Neuronal stem cell (in vitro differentiated cells): Measurements from ENCODE around the gene SMPD3.

ENCODE experiments used
- DNase-seq: peaks from one replicate; pipeline ENCODE4 v3.0.0-alpha.2; 2013; ENCODE audit warnings: low spot score
- H2AFZ ChIP-seq: one replicate; pipeline ENCODE4 v1.6.1; 2013; ENCODE audit warnings: mild to moderate bottlenecking, low read length, inconsistent platforms
- H2AK5ac ChIP-seq: 2 replicates; pipeline ENCODE4 v1.6.1; 2013; ENCODE audit warnings: low read depth, mild to moderate bottlenecking, inconsistent platforms, low read length, moderate library complexity, mixed read lengths
- H2BK120ac ChIP-seq: 2 replicates; pipeline ENCODE4 v1.6.1; 2013; ENCODE audit warnings: low read depth, mild to moderate bottlenecking, inconsistent platforms, low read length, moderate library complexity, mixed read lengths
- H2BK12ac ChIP-seq: one replicate; pipeline ENCODE4 v1.6.1; 2013; ENCODE audit warnings: low read length, inconsistent platforms
- H2BK15ac ChIP-seq: 2 replicates; pipeline ENCODE4 v1.6.1; 2013; ENCODE audit warnings: mild to moderate bottlenecking, low read length, inconsistent platforms, mixed read lengths
- H2BK5ac ChIP-seq: one replicate; pipeline ENCODE4 v1.6.1; 2013; ENCODE audit warnings: inconsistent platforms, mild to moderate bottlenecking, low read length, moderate library complexity
- H3K14ac ChIP-seq: one replicate; pipeline ENCODE4 v1.6.1; 2013; ENCODE audit warnings: low read length, inconsistent platforms
- H3K18ac ChIP-seq: 2 replicates; pipeline ENCODE4 v1.6.1; 2013; ENCODE audit warnings: low read length, inconsistent platforms
- H3K23ac ChIP-seq: 2 replicates; pipeline ENCODE4 v1.6.1; 2013; ENCODE audit warnings: low read depth, mild to moderate bottlenecking, mixed read lengths, low read length, inconsistent platforms; ENCODE audit not compliant: poor library complexity
- H3K27ac ChIP-seq: replicated peaks from 3 replicates; pipeline ENCODE4 v1.5.1; 2013; ENCODE audit warnings: low read length, inconsistent platforms
- H3K27me3 ChIP-seq, 3 experiments: 2 replicates each; pipeline ENCODE4 v1.6.1; 2013; ENCODE audit warnings: low read length in 3 of 3, mild to moderate bottlenecking in 2 of 3, inconsistent platforms in 1 of 3, low read depth in 1 of 3, mixed read lengths in 1 of 3, moderate library complexity in 1 of 3; ENCODE audit not compliant: control insufficient read depth in 3 of 3, insufficient read depth in 3 of 3
- H3K36me3 ChIP-seq, 2 donors: replicated peaks in 1 of 2; 2 replicates each; pipeline ENCODE4 v1.6.1; 2013; ENCODE audit warnings: low read length in 2 of 2; ENCODE audit not compliant: control insufficient read depth in 2 of 2, insufficient read depth in 2 of 2
- H3K4ac ChIP-seq: 2 replicates; pipeline ENCODE4 v1.6.1; 2013; ENCODE audit warnings: inconsistent platforms, mild to moderate bottlenecking, low read length, moderate library complexity
- H3K4me1 ChIP-seq, 2 donors: 1 replicate in 1 of 2; 2 replicates in 1 of 2; pipeline ENCODE4 v1.6.1; 2013; ENCODE audit warnings: low read length in 2 of 2, low read depth in 1 of 2; ENCODE audit not compliant: control insufficient read depth in 2 of 2, insufficient read depth in 1 of 2
- H3K4me2 ChIP-seq: one replicate; pipeline ENCODE4 v1.6.1; 2013; ENCODE audit warnings: mild to moderate bottlenecking, low read length, inconsistent platforms; ENCODE audit not compliant: insufficient read depth, poor library complexity, severe bottlenecking
- H3K4me3 ChIP-seq, 2 donors: 2 replicates each; pipeline ENCODE4 v1.5.1; 2013; ENCODE audit warnings: low read length in 2 of 2, mild to moderate bottlenecking in 2 of 2, inconsistent platforms in 1 of 2, moderate library complexity in 1 of 2
- H3K79me1 ChIP-seq: one replicate; pipeline ENCODE4 v1.6.1; 2013; ENCODE audit warnings: low read depth, mild to moderate bottlenecking, inconsistent platforms, low read length, moderate library complexity
- H3K9ac ChIP-seq: one replicate; pipeline ENCODE4 v1.6.1; 2013; ENCODE audit warnings: mild to moderate bottlenecking, low read depth, low read length, inconsistent platforms; ENCODE audit not compliant: poor library complexity
- H3K9me3 ChIP-seq, 2 donors: replicated peaks in 1 of 2; 2 replicates each; pipeline versions ENCODE3 to v1.6.1; 2013; ENCODE audit warnings: low read length in 2 of 2, mild to moderate bottlenecking in 2 of 2, inconsistent platforms in 1 of 2, low read depth in 1 of 2, mixed read lengths in 1 of 2, moderate library complexity in 1 of 2; ENCODE audit not compliant: control insufficient read depth in 2 of 2, insufficient read depth in 1 of 2
- H4K8ac ChIP-seq: one replicate; pipeline ENCODE4 v1.6.1; 2013; ENCODE audit warnings: low read depth, mild to moderate bottlenecking, inconsistent platforms, low read length, moderate library complexity
- H4K91ac ChIP-seq: one replicate; pipeline ENCODE4 v1.6.1; 2013; ENCODE audit warnings: low read length, low read depth, mild to moderate bottlenecking, inconsistent platforms; ENCODE audit not compliant: poor library complexity
- WGBS, 2 donors: extraction: QIAGEN DNeasy Blood & Tissue Kit; methylation state at CpG; one replicate each; pipeline ENCODE4 v1.1.7; 2013; ENCODE audit warnings: missing lambda C conversion rate in 2 of 2, mixed read lengths in 1 of 2; ENCODE audit not compliant: insufficient read length in 2 of 2, insufficient replicate concordance in 1 of 2; ENCODE audit errors: extremely low coverage in 2 of 2; 5-methylcytosine and 5-hydroxymethylcytosine counted together

Gene SMPD3

GRCh38 chr16:68478526-68479250 is 30.4 kb upstream of the SMPD3 start:
- Histone ChIP-seq H2BK15ac (no peak overlapping the region), H3K14ac (no peak overlapping the region)

GRCh38 chr16:68475071-68475470 is 26.8 kb upstream of the SMPD3 start:
- Histone ChIP-seq H3K18ac (no peak overlapping the region), H3K14ac (no peak overlapping the region), H4K8ac (no peak overlapping the region), H4K91ac (no peak overlapping the region), H3K4me1 (peaks cover 0 to 8% of the 10 kb centered on the region in 2 donors), H3K27ac (no peak overlapping the region), H2BK15ac (no peak overlapping the region), H3K4me3 (no peak overlapping the region), H3K79me1 (no peaks in the 10 kb centered on the region), H3K27me3 (peaks cover 0 to 21% (median 0%) of the 10 kb centered on the region in 3 experiments), H2AK5ac (no peak overlapping the region), H2BK5ac (no peak overlapping the region), H3K4ac (no peak overlapping the region), H2BK120ac (no peak overlapping the region), H2BK12ac (no peak overlapping the region), H3K4me2 (no peak overlapping the region), H3K9me3 (peaks cover 0 to 6% of the 10 kb centered on the region in 2 donors), H3K36me3 (no peaks in the 10 kb centered on the region), H2AFZ (no peak overlapping the region), H3K23ac (no peak overlapping the region), H3K9ac (no peak overlapping the region)
- WGBS, 2 donors, result no CpG with 5 or more reads among the region's 4 CpGs
- no peak for DNase-seq

More at GRCh38 chr16:68478526-68479250, 30.4 kb upstream of the SMPD3 start:
- Histone ChIP-seq H3K9ac (no peak overlapping the region), H3K4ac (no peak overlapping the region), H2BK12ac (no peak overlapping the region), H3K4me3 (no peak overlapping the region), H3K27me3 (no peaks in the 10 kb centered on the region), H2AFZ (no peak overlapping the region), H3K9me3 (peaks cover 0 to 2% of the 10 kb centered on the region in 2 donors), H2AK5ac (no peak overlapping the region), H3K27ac (peak overlapping the region; percentile 56), H2BK120ac (no peak overlapping the region), H3K79me1 (no peaks in the 10 kb centered on the region), H3K4me1 (peaks cover 0 to 8% of the 10 kb centered on the region in 2 donors), H3K18ac (no peak overlapping the region), H4K8ac (no peak overlapping the region), H3K23ac (no peak overlapping the region), H3K4me2 (no peak overlapping the region), H2BK5ac (no peak overlapping the region), H4K91ac (no peak overlapping the region), H3K36me3 (no peaks in the 10 kb centered on the region)
- no peak for DNase-seq
- no CpG with 5 or more reads among the region's 2 CpGs for WGBS, 2 donors

GRCh38 chr16:68473358-68474070 is 25.2 kb upstream of the SMPD3 start:
- DNase-seq, result no peak
- WGBS, 2 donors, result no CpG with 5 or more reads among the region's 7 CpGs

GRCh38 chr16:68472581-68472980 is 24.3 kb upstream of the SMPD3 start:
- no peak for DNase-seq
- H3K23ac ChIP-seq, result no peak overlapping the region
- peak overlapping the region in 1 of 2 donors; percentile 31 for H3K4me3 ChIP-seq
- no peak overlapping the region for H3K18ac ChIP-seq
- no peak overlapping the region for H2BK5ac ChIP-seq
- no peak overlapping the region for H4K91ac ChIP-seq
- H2BK15ac ChIP-seq, result no peak overlapping the region
- H3K79me1 ChIP-seq, result no peaks in the 10 kb centered on the region
- no peak overlapping the region for H3K4me2 ChIP-seq
- peaks cover 0 to 42% (median 0%) of the 10 kb centered on the region in 3 experiments for H3K27me3 ChIP-seq
- H2BK120ac ChIP-seq, result no peak overlapping the region
- no peak overlapping the region for H3K4ac ChIP-seq
- peaks cover 0 to 4% of the 10 kb centered on the region in 2 donors for H3K9me3 ChIP-seq
- H3K36me3 ChIP-seq, result no peaks in the 10 kb centered on the region
- no CpG with 5 or more reads among the region's 5 CpGs for WGBS, 2 donors
- H3K27ac ChIP-seq, result no peak overlapping the region
- H2BK12ac ChIP-seq, result no peak overlapping the region
- H2AFZ ChIP-seq, result no peak overlapping the region
- H3K4me1 ChIP-seq, result no peaks in the 10 kb centered on the region
- H3K9ac ChIP-seq, result no peak overlapping the region
- H2AK5ac ChIP-seq, result no peak overlapping the region
- no peak overlapping the region for H3K14ac ChIP-seq
- H4K8ac ChIP-seq, result no peak overlapping the region

More at GRCh38 chr16:68473358-68474070, 25.2 kb upstream of the SMPD3 start:
- no peak overlapping the region for H2BK12ac ChIP-seq
- H3K36me3 ChIP-seq, result no peaks in the 10 kb centered on the region
- no peak overlapping the region for H3K23ac ChIP-seq
- H3K18ac ChIP-seq, result peak overlapping the region; percentile 74
- H3K4me1 ChIP-seq, result peaks cover 0 to 1% of the 10 kb centered on the region in 2 donors
- H3K4me2 ChIP-seq, result no peak overlapping the region
- no peak overlapping the region for H2AFZ ChIP-seq
- H2BK120ac ChIP-seq, result no peak overlapping the region
- peaks cover 0 to 6% of the 10 kb centered on the region in 2 donors for H3K9me3 ChIP-seq
- no peak overlapping the region for H3K4me3 ChIP-seq
- H3K27ac ChIP-seq, result no peak overlapping the region
- peaks cover 0 to 34% (median 0%) of the 10 kb centered on the region in 3 experiments for H3K27me3 ChIP-seq
- peak overlapping the region; percentile 85 for H2AK5ac ChIP-seq
- no peak overlapping the region for H3K4ac ChIP-seq
- H2BK5ac ChIP-seq, result no peak overlapping the region
- peak overlapping the region; percentile 95 for H4K8ac ChIP-seq
- H3K9ac ChIP-seq, result no peak overlapping the region
- no peak overlapping the region for H4K91ac ChIP-seq
- H2BK15ac ChIP-seq, result peak overlapping the region; percentile 83
- H3K79me1 ChIP-seq, result no peaks in the 10 kb centered on the region
- H3K14ac ChIP-seq, result peak overlapping the region; percentile 97
